ENCODE results near the gene CD2BP2. TPM values are rescaled to one million over a fixed set of nuclear protein-coding genes. Genes with fewer than 3 reads are reported as not detected.

CD2BP2 gene
- total and polyA plus RNA-seq, 2 of the 8 experiments (the other 6 are each of a cell fraction or from before 2014, with no cell fraction given), result 22.4 to 55.3 TPM

DNA sequence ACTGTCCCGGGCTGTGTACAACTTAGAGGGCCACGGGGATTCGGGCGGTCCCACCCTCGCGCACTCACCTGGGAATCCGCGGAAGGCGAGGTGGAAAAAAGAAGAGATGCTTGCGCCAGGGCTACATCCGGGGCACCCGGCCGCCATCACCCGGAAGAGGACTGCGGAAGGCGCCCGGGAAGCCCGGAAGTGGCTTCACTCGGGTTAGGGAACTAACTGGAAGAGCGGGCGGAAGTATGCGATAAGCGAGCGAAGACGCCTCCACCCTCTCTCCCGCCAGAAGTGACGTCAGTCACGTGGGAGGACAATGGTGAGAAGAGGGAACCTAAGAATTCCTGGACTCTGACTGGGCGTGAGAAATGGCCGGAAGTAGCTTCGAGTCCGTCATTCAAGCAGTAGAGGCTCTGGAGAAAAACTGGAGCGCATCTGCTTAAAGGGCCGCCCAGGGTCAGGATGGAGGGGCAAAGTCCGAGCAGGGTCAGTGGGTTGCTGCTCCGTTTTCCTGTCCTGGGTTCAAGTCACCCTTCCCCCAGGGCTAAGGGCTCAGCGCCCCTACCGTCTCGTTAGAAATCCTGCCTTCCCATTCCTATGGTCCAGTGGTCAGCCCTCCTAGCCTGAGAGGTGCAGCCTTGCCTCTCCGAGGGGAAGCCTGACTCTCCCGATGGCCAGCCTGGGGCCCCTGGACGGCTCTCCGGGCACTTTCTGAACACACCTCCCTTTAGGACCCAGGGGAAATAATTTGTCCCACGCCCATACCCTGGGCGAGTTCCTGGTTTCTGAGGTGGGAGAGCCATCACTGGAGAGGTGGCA lies at the start of gene CD2BP2 (continued):
- TF ChIP-seq EP300 (IDR thresholded peaks at IDR 0.05; ENCODE audit: borderline replicate concordance in 1 of 2, low read depth in 2 of 2, low read length in 2 of 2) (peak in 1 of 2 experiments; percentile 17; a peak in 1 of 3 replicates), CHD2 (IDR thresholded peaks at IDR 0.05; ENCODE audit: low read length) (0 out of 2 replicates have a peak, but pooled peaks have one; percentile 25), TAF1 (IDR thresholded peaks at IDR 0.05; ENCODE audit: low read depth, low read length) (peak; percentile 91), YY1 (IDR thresholded peaks at IDR 0.05; ENCODE audit: low read depth, low read length) (peak; percentile 86), KDM5A (IDR thresholded peaks at IDR 0.05; ENCODE audit: low read length) (no peak; the same call in 1 of the 2 replicates), SP2 (IDR thresholded peaks at IDR 0.05; ENCODE audit: low read length) (no peak), CREB1 (IDR thresholded peaks at IDR 0.05) (peak; percentile 88), POLR2A (IDR thresholded peaks at IDR 0.05; ENCODE audit: control extremely low read depth in 1 of 2, low read depth in 2 of 2, low read length in 2 of 2) (peak; percentile 67 to 90), EGR1 (IDR thresholded peaks at IDR 0.05; ENCODE audit: borderline replicate concordance, low read depth, low read length) (peak; percentile 97), FOSL1 (IDR thresholded peaks at IDR 0.05; ENCODE audit: insufficient read depth, low read depth, low read length) (peak; percentile 94), NRF1 (IDR thresholded peaks at IDR 0.05; ENCODE audit: low read depth, low read length) (no peak), EZH2 (IDR thresholded peaks at IDR 0.05; ENCODE audit: low read depth, low read length, severe bottlenecking) (no peak), SP1 (IDR thresholded peaks at IDR 0.05; ENCODE audit: low read depth, low read length) (peak; percentile 66; the same call in 1 of the 2 replicates), CHD1 (IDR thresholded peaks at IDR 0.05; ENCODE audit: low read depth, low read length) (no peak), GTF2F1 (IDR thresholded peaks at IDR 0.05; ENCODE audit: borderline replicate concordance, low read depth, low read length) (peak; percentile 67; the same call in 1 of the 2 replicates), POLR2AphosphoS5 (IDR thresholded peaks at IDR 0.05; ENCODE audit: low read depth, low read length) (peak; percentile 62), SUZ12 (IDR thresholded peaks at IDR 0.05; ENCODE audit: low read length) (no peak), RAD21 (IDR thresholded peaks at IDR 0.05 in 1 of 2, conservative IDR thresholded peaks at IDR 0.05 in 1 of 2; ENCODE audit: low read depth in 2 of 2, low read length in 2 of 2) (0 out of 4 replicates have a peak, but pooled peaks of 1 of the 2 experiments have one; percentile 1)
- TF ChIP-seq, protein P1, sequence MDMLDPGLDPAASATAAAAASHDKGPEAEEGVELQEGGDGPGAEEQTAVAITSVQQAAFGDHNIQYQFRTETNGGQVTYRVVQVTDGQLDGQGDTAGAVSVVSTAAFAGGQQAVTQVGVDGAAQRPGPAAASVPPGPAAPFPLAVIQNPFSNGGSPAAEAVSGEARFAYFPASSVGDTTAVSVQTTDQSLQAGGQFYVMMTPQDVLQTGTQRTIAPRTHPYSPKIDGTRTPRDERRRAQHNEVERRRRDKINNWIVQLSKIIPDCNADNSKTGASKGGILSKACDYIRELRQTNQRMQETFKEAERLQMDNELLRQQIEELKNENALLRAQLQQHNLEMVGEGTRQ (IDR thresholded peaks at IDR 0.05; ENCODE audit: low read length), result peak; percentile 87
- TF ChIP-seq, protein P2, sequence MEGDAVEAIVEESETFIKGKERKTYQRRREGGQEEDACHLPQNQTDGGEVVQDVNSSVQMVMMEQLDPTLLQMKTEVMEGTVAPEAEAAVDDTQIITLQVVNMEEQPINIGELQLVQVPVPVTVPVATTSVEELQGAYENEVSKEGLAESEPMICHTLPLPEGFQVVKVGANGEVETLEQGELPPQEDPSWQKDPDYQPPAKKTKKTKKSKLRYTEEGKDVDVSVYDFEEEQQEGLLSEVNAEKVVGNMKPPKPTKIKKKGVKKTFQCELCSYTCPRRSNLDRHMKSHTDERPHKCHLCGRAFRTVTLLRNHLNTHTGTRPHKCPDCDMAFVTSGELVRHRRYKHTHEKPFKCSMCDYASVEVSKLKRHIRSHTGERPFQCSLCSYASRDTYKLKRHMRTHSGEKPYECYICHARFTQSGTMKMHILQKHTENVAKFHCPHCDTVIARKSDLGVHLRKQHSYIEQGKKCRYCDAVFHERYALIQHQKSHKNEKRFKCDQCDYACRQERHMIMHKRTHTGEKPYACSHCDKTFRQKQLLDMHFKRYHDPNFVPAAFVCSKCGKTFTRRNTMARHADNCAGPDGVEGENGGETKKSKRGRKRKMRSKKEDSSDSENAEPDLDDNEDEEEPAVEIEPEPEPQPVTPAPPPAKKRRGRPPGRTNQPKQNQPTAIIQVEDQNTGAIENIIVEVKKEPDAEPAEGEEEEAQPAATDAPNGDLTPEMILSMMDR (IDR thresholded peaks at IDR 0.05; ENCODE audit: control extremely low read depth in 1 of 3, insufficient read depth in 1 of 3, low read depth in 1 of 3, low read length in 3 of 3), result peak in 2 of 3 experiments; percentile 5 to 10; a peak in 2 of 4 replicates

Data from H1 (cell line).